SK-N-SH treated with all-trans-retinoic acid at 6 μM for 48 hours (cell line): Measurements from ENCODE around the gene GPC6.

Experiments used
- ARNTL ChIP-seq: fragments of 450-650 bp; formaldehyde crosslinking; IDR thresholded peaks from 2 replicates; pipeline ENCODE4 v1.5.0; 2020; ENCODE audit warnings: low read depth, mild to moderate bottlenecking, moderate library complexity, borderline replicate concordance
- BACH2 ChIP-seq: fragments of 250-450 bp; sonication (Bioruptor Pico); IDR thresholded peaks from 2 replicates; pipeline ENCODE4 v1.9.0; 2021; ENCODE audit warnings: mild to moderate bottlenecking, borderline replicate concordance
- ISL1 ChIP-seq: fragments of 250-450 bp; sonication (Bioruptor Pico); IDR thresholded peaks from 2 replicates; pipeline ENCODE4 v2.1.2; 2022; ENCODE audit warnings: mild to moderate bottlenecking, moderate library complexity
- PPARA ChIP-seq: fragments of 250-450 bp; sonication (Bioruptor Pico); IDR thresholded peaks from 2 replicates; pipeline ENCODE4 v1.5.0; 2020; ENCODE audit warnings: mild to moderate bottlenecking, borderline replicate concordance
- RARB ChIP-seq: fragments of 250-450 bp; sonication (Bioruptor Pico); IDR thresholded peaks from 2 replicates; pipeline ENCODE4 v1.8.0; 2021; ENCODE audit warnings: mild to moderate bottlenecking, moderate library complexity
- SNAI2 ChIP-seq: fragments of 250-450 bp; sonication (Bioruptor Pico); IDR thresholded peaks from 2 replicates; pipeline ENCODE4 v1.5.0; 2020; ENCODE audit warnings: mild to moderate bottlenecking, moderate library complexity
- TOX ChIP-seq: fragments of 250-450 bp; sonication (Bioruptor Pico); IDR thresholded peaks from 2 replicates; pipeline ENCODE4 v1.8.0; 2021; ENCODE audit warnings: mild to moderate bottlenecking, moderate library complexity, borderline replicate concordance
- ZC3H10 ChIP-seq: fragments of 250-450 bp; sonication (Bioruptor Pico); IDR thresholded peaks from 2 replicates; pipeline ENCODE4 v1.5.1; 2021; ENCODE audit warnings: mild to moderate bottlenecking, moderate library complexity
- ZNF565 ChIP-seq: fragments of 450-650 bp; formaldehyde crosslinking; conservative IDR thresholded peaks from 2 replicates; pipeline ENCODE4 v1.5.0; 2020; ENCODE audit warnings: low read depth, mild to moderate bottlenecking, moderate library complexity
- ZNF70 ChIP-seq: fragments of 450-650 bp; formaldehyde crosslinking; IDR thresholded peaks from 2 replicates; pipeline ENCODE4 v1.5.0; 2020; ENCODE audit warnings: mild to moderate bottlenecking, moderate library complexity
- ZNF8 ChIP-seq: fragments of 450-650 bp; formaldehyde crosslinking; IDR thresholded peaks from 2 replicates; pipeline ENCODE4 v1.5.0; 2020; ENCODE audit warnings: mild to moderate bottlenecking, moderate library complexity
- TF ChIP-seq, protein P1 (sequence below): fragments of 250-450 bp; sonication (Bioruptor Pico); IDR thresholded peaks from 2 replicates; pipeline ENCODE4 v1.8.0; 2021; ENCODE audit warnings: low read depth, mild to moderate bottlenecking, moderate library complexity, borderline replicate concordance
- TF ChIP-seq, protein P2 (sequence below): fragments of 250-450 bp; sonication (Bioruptor Pico); IDR thresholded peaks from 2 replicates; pipeline ENCODE4 v1.5.1; 2020; ENCODE audit warnings: low read depth, mild to moderate bottlenecking, moderate library complexity
- TF ChIP-seq, protein P3 (sequence below): fragments of 250-450 bp; sonication (Bioruptor Pico); IDR thresholded peaks from 2 replicates; pipeline ENCODE4 v1.8.0; 2020; ENCODE audit warnings: mild to moderate bottlenecking, moderate library complexity, borderline replicate concordance

DNA sequence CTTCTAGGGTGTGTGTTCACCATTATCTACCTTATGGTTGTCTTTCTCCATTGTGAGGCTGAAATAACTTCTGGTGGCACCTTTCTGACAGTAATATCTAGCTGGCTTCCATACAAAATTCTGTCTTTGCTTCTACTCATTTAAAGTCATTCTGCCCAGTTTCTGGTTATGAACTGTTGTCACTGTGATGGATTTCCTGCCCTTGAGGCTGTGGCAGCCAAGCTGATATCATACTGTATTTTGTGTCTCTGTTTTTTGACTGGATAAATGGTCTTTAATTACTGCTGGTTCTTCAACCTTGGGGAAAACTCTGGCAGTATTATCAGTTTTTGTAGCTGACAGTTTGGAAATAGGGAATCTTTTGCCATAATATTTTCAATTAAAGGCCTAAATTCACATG is 233.4 kb downstream of the GPC6 start:
- TF ChIP-seq, protein P1, sequence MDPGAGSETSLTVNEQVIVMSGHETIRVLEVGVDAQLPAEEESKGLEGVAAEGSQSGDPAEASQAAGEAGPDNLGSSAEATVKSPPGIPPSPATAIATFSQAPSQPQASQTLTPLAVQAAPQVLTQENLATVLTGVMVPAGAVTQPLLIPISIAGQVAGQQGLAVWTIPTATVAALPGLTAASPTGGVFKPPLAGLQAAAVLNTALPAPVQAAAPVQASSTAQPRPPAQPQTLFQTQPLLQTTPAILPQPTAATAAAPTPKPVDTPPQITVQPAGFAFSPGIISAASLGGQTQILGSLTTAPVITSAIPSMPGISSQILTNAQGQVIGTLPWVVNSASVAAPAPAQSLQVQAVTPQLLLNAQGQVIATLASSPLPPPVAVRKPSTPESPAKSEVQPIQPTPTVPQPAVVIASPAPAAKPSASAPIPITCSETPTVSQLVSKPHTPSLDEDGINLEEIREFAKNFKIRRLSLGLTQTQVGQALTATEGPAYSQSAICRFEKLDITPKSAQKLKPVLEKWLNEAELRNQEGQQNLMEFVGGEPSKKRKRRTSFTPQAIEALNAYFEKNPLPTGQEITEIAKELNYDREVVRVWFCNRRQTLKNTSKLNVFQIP, result no peak
- TF ChIP-seq ZC3H10 (CRISPR knock-in tag) (no peak), ZNF70 (CRISPR knock-in tag) (no peak), BACH2 (CRISPR knock-in tag) (no peak), ZNF8 (CRISPR knock-in tag) (no peak), ARNTL (CRISPR knock-in tag) (no peak), ISL1 (CRISPR knock-in tag) (no peak; the same call in 1 of the 2 replicates), PPARA (CRISPR knock-in tag) (no peak), RARB (CRISPR knock-in tag) (no peak), SNAI2 (CRISPR knock-in tag) (no peak), TOX (CRISPR knock-in tag) (no peak), ZNF565 (CRISPR knock-in tag) (no peak)
- TF ChIP-seq, protein P2, sequence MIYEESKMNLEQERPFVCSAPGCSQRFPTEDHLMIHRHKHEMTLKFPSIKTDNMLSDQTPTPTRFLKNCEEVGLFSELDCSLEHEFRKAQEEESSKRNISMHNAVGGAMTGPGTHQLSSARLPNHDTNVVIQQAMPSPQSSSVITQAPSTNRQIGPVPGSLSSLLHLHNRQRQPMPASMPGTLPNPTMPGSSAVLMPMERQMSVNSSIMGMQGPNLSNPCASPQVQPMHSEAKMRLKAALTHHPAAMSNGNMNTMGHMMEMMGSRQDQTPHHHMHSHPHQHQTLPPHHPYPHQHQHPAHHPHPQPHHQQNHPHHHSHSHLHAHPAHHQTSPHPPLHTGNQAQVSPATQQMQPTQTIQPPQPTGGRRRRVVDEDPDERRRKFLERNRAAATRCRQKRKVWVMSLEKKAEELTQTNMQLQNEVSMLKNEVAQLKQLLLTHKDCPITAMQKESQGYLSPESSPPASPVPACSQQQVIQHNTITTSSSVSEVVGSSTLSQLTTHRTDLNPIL, result no peak
- TF ChIP-seq, protein P3, sequence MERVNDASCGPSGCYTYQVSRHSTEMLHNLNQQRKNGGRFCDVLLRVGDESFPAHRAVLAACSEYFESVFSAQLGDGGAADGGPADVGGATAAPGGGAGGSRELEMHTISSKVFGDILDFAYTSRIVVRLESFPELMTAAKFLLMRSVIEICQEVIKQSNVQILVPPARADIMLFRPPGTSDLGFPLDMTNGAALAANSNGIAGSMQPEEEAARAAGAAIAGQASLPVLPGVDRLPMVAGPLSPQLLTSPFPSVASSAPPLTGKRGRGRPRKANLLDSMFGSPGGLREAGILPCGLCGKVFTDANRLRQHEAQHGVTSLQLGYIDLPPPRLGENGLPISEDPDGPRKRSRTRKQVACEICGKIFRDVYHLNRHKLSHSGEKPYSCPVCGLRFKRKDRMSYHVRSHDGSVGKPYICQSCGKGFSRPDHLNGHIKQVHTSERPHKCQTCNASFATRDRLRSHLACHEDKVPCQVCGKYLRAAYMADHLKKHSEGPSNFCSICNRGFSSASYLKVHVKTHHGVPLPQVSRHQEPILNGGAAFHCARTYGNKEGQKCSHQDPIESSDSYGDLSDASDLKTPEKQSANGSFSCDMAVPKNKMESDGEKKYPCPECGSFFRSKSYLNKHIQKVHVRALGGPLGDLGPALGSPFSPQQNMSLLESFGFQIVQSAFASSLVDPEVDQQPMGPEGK (CRISPR knock-in tag), result no peak
